H4 (cell line): ENCODE results near the gene DCAKD. TPM values are rescaled to one million over a fixed set of nuclear protein-coding genes. Genes with fewer than 3 reads are reported as not detected.

Experiments used
- DNase-seq: peaks from one replicate; pipeline ENCODE4 v3.0.0-alpha.2; 2015; ENCODE audit warnings: low spot score
- total RNA-seq: library from RNA; depleted of rRNA; stranded (reverse); fragments of >200 nt; shearing (Covaris generic); gene quantifications from 2 replicates; pipeline ENCODE4 v1.2.3, GENCODE V29; 2014

DCAKD gene
- total RNA-seq, 1 experiment from 2014 or later, result 39.8 TPM

- DNase-seq, result no peak
Observed at GRCh38 chr17:45031231-45032173, 19.9 kb downstream of the DCAKD start.

- no peak for DNase-seq
Observed at GRCh38 chr17:45030733-45031132, 20.7 kb downstream of the DCAKD start.

- no peak for DNase-seq
Observed at GRCh38 chr17:45029758-45030423, 21.5 kb downstream of the DCAKD start.

- no peak for DNase-seq
Observed at GRCh38 chr17:45029096-45029495, 22.3 kb downstream of the DCAKD start.

GRCh38 chr17:45022655-45023339 lies 28.6 kb downstream of the DCAKD start:
- DNase-seq, result no peak

GRCh38 chr17:45022288-45022648 lies 29.2 kb downstream of the DCAKD start:
- no peak for DNase-seq

- no peak for DNase-seq
Observed at GRCh38 chr17:45021607-45022287, 29.7 kb downstream of the DCAKD start.

- DNase-seq, result no peak
Observed at GRCh38 chr17:45020354-45021138, 30.9 kb downstream of the DCAKD start.

GRCh38 chr17:45018848-45019711 lies 32.4 kb downstream of the DCAKD start:
- DNase-seq, result no peak

- DNase-seq, result no peak
Observed at GRCh38 chr17:45018514-45018847, 33.0 kb downstream of the DCAKD start.

GRCh38 chr17:45016823-45017222 lies 34.6 kb downstream of the DCAKD start:
- DNase-seq, result no peak

- DNase-seq, result no peak
Observed at GRCh38 chr17:45016237-45016636, 35.2 kb downstream of the DCAKD start.

GRCh38 chr17:45013021-45013997 lies 38.1 kb downstream of the DCAKD start:
- DNase-seq, result no peak

GRCh38 chr17:45011767-45012166 lies 39.7 kb downstream of the DCAKD start:
- no peak for DNase-seq

- DNase-seq, result no peak
Observed at GRCh38 chr17:45009676-45010467, 41.6 kb downstream of the DCAKD start.

GRCh38 chr17:45008216-45008615 lies 43.2 kb downstream of the DCAKD start:
- no peak for DNase-seq

GRCh38 chr17:45006927-45007461 lies 44.4 kb downstream of the DCAKD start:
- DNase-seq, result no peak

- no peak for DNase-seq
Observed at GRCh38 chr17:45005700-45006099, 45.7 kb downstream of the DCAKD start.
